ENCODE results near the gene ESPL1. TPM values are rescaled to one million over a fixed set of nuclear protein-coding genes. Genes with fewer than 3 reads are reported as not detected.

Gene ESPL1
- polyA plus RNA-seq, 3 donors = 0.79 TPM; not detected in 2

- WGBS (ENCODE audit: insufficient coverage) = 1% methylated on average over 4 of the region's 10 CpGs
- H3K4me1 Mint-ChIP-seq = peaks cover 28% of the 10 kb centered on the region
- H3K9me3 ChIP-seq (replicated peaks in 1 of 2; ENCODE audit: control insufficient read depth in 1 of 2, insufficient read depth in 1 of 2, low read length in 2 of 2) = no peaks in the 10 kb centered on the region
- peak overlapping the region; percentile 68 for H3K9ac ChIP-seq (ENCODE audit: insufficient read depth, low read length, poor library complexity, severe bottlenecking)
- H3K36me3 ChIP-seq (replicated peaks in 1 of 2; ENCODE audit: control insufficient read depth in 1 of 2, insufficient read depth in 2 of 2, low read length in 2 of 2) = peaks cover 22 to 29% of the 10 kb centered on the region in 2 donors
- H3K27ac Mint-ChIP-seq = peak overlapping the region; percentile 90 to 99 (median 98)
- peaks cover 29 to 36% of the 10 kb centered on the region in 2 donors for H3K4me1 ChIP-seq (ENCODE audit: control insufficient read depth in 1 of 2, insufficient read depth in 2 of 2, low read length in 2 of 2)
- H2AFZ ChIP-seq (ENCODE audit: insufficient read depth, low read depth, low read length, poor library complexity, severe bottlenecking) = peak overlapping the region; percentile 83
- peaks cover 18 to 43% of the 10 kb centered on the region in 2 donors for H3K36me3 Mint-ChIP-seq
- intact Hi-C loops (cut with micrococcal nuclease) = loop anchor here (2.0 to 10.0 kb wide), 4 partner anchors 22 to 182 kb away; partner anchors contain the start of genes MYG1 (in 1 of the 2) and TARBP2 (in 1 of the 2)
- H4K20me1 ChIP-seq (ENCODE audit: insufficient read depth, low read length) = no peaks in the 10 kb centered on the region
- H3K9me3 Mint-ChIP-seq = no peaks in the 10 kb centered on the region
- H3K27me3 ChIP-seq (ENCODE audit: control insufficient read depth in 2 of 2, insufficient read depth in 2 of 2, low read length in 2 of 2) = no peaks in the 10 kb centered on the region
- H3K27ac ChIP-seq (ENCODE audit: low read depth in 1 of 2, low read length in 2 of 2) = peak overlapping the region; percentile 70 to 80
- peaks cover 2 to 4% (median 2%) of the 10 kb centered on the region in 3 donors for H3K27me3 Mint-ChIP-seq (ENCODE audit: low read depth in 3 of 3)
- peak overlapping the region; percentile 84 for H3K4me2 ChIP-seq (replicated peaks; ENCODE audit: extremely low read depth, low read length, poor library complexity, severe bottlenecking)
- H3K79me2 ChIP-seq (ENCODE audit: insufficient read depth, low read length) = peaks cover 8% of the 10 kb centered on the region
- peak overlapping the region; percentile 52 to 96 (median 70) for H3K4me3 ChIP-seq (replicated peaks in 1 of 3; ENCODE audit: low read depth in 2 of 3, low read length in 3 of 3)
- H3K4me3 Mint-ChIP-seq = peak overlapping the region; percentile 95
- no peak for DNase-seq
- TF ChIP-seq CTCF (IDR thresholded peaks at IDR 0.05) = no peak
These were observed 52.5 kb downstream of the ESPL1 start for GRCh38 chr12:53320352-53321195.

GRCh38 chr12:53324113-53324778, 56.1 kb downstream of the ESPL1 start:
- Histone ChIP-seq H3K4me1 (ENCODE audit: control insufficient read depth in 1 of 2, insufficient read depth in 2 of 2, low read length in 2 of 2) (peaks cover 37 to 43% of the 10 kb centered on the region in 2 donors), H3K27ac (ENCODE audit: low read depth in 1 of 2, low read length in 2 of 2) (peak overlapping the region; percentile 53 to 78), H3K9ac (ENCODE audit: insufficient read depth, low read length, poor library complexity, severe bottlenecking) (peak overlapping the region; percentile 68), H3K9me3 (replicated peaks in 1 of 2; ENCODE audit: control insufficient read depth in 1 of 2, insufficient read depth in 1 of 2, low read length in 2 of 2) (peaks cover 0 to 4% of the 10 kb centered on the region in 2 donors), H3K79me2 (ENCODE audit: insufficient read depth, low read length) (peaks cover 6% of the 10 kb centered on the region), H3K4me3 (replicated peaks in 1 of 3; ENCODE audit: low read depth in 2 of 3, low read length in 3 of 3) (peak overlapping the region; percentile 43 to 85 (median 56)), H4K20me1 (ENCODE audit: insufficient read depth, low read length) (no peaks in the 10 kb centered on the region), H3K27me3 (ENCODE audit: control insufficient read depth in 2 of 2, insufficient read depth in 2 of 2, low read length in 2 of 2) (peaks cover 14 to 22% of the 10 kb centered on the region in 2 donors), H3K4me2 (replicated peaks; ENCODE audit: extremely low read depth, low read length, poor library complexity, severe bottlenecking) (peak overlapping the region; percentile 94), H2AFZ (ENCODE audit: insufficient read depth, low read depth, low read length, poor library complexity, severe bottlenecking) (peak overlapping the region; percentile 93), H3K36me3 (replicated peaks in 1 of 2; ENCODE audit: control insufficient read depth in 1 of 2, insufficient read depth in 2 of 2, low read length in 2 of 2) (peaks cover 3 to 4% of the 10 kb centered on the region in 2 donors)
- Mint-ChIP-seq H3K27me3 (ENCODE audit: low read depth in 3 of 3) (peaks cover 23 to 33% (median 30%) of the 10 kb centered on the region in 3 donors), H3K36me3 (peaks cover 0 to 10% of the 10 kb centered on the region in 2 donors), H3K4me3 (peak overlapping the region; percentile 91 to 97), H3K27ac (peak overlapping the region; percentile 88 to 97 (median 93)), H3K9me3 (peaks cover 0 to 6% (median 0%) of the 10 kb centered on the region in 7 donors), H3K4me1 (peaks cover 35% of the 10 kb centered on the region)
- 2% methylated on average over 15 of the region's 28 CpGs for WGBS (ENCODE audit: insufficient coverage)
- TF ChIP-seq CTCF (IDR thresholded peaks at IDR 0.05) = no peak
- intact Hi-C loops (cut with micrococcal nuclease) = loop anchor here (2.0 to 10.0 kb wide), 4 partner anchors 21 to 178 kb away; partner anchors contain the start of gene TARBP2 (in 1 of the 2)
- DNase-seq = peak; percentile 64 to 80 (median 79)
